ENCODE results near the gene OTULINL.

Gene OTULINL

GRCh38 chr5:14588758-14589543 lies 7.4 kb downstream of the OTULINL start:
- TF ChIP-seq CTCF (IDR thresholded peaks at IDR 0.05): no peak
- no peak overlapping the region for H3K27ac ChIP-seq
- H3K27me3 ChIP-seq: no peaks in the 10 kb centered on the region
- no peak overlapping the region for H3K4me3 ChIP-seq
- DNase-seq: no peak
- H3K36me3 ChIP-seq: no peaks in the 10 kb centered on the region
- intact Hi-C loops (cut with DNase I; ENCODE audit: low total_unique reads): no loop called here
- H3K4me1 ChIP-seq: no peaks in the 10 kb centered on the region
- H3K9me3 ChIP-seq: no peaks in the 10 kb centered on the region

DNA sequence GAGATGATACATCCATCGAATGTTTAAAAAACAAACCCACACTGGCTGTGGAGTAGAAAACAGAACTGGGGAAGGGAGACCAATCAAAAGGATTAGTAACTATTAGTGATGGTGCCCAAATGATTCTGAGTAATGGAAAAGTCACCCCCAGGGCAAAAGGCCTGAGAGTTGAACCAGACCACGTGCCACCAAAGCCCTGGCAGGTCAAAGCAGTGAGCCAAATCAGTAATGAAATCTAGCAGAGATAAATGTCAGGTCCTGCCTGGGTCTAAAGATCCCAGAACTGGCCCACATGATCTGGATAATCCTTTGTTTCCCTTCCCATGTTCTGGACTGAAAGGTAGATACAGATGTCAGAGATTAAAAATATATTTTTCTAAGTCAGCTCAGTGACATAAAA lies 9.4 kb downstream of the OTULINL start:
- no peaks in the 10 kb centered on the region for H3K4me1 ChIP-seq
- no peaks in the 10 kb centered on the region for H3K27me3 ChIP-seq
- intact Hi-C loops (cut with DNase I; ENCODE audit: low total_unique reads): no loop called here
- no peaks in the 10 kb centered on the region for H3K9me3 ChIP-seq
- H3K36me3 ChIP-seq: no peaks in the 10 kb centered on the region
- H3K4me3 ChIP-seq: no peak overlapping the region
- H3K27ac ChIP-seq: no peak overlapping the region
- TF ChIP-seq CTCF (IDR thresholded peaks at IDR 0.05): no peak
- DNase-seq: no peak

GRCh38 chr5:14591548-14591947 lies 10.0 kb downstream of the OTULINL start:
- intact Hi-C loops (cut with DNase I; ENCODE audit: low total_unique reads): no loop called here
- no peak for DNase-seq
- no peak for TF ChIP-seq CTCF (IDR thresholded peaks at IDR 0.05)
- H3K27ac ChIP-seq: no peak overlapping the region
- no peaks in the 10 kb centered on the region for H3K9me3 ChIP-seq
- H3K27me3 ChIP-seq: no peaks in the 10 kb centered on the region
- no peak overlapping the region for H3K4me3 ChIP-seq
- H3K36me3 ChIP-seq: no peaks in the 10 kb centered on the region
- H3K4me1 ChIP-seq: no peaks in the 10 kb centered on the region

- intact Hi-C loops (cut with DNase I; ENCODE audit: low total_unique reads): no loop called here
- no peak overlapping the region for H3K27ac ChIP-seq
- no peaks in the 10 kb centered on the region for H3K4me1 ChIP-seq
Measured at GRCh38 chr5:14593326-14594021, 11.9 kb downstream of the OTULINL start.

DNA sequence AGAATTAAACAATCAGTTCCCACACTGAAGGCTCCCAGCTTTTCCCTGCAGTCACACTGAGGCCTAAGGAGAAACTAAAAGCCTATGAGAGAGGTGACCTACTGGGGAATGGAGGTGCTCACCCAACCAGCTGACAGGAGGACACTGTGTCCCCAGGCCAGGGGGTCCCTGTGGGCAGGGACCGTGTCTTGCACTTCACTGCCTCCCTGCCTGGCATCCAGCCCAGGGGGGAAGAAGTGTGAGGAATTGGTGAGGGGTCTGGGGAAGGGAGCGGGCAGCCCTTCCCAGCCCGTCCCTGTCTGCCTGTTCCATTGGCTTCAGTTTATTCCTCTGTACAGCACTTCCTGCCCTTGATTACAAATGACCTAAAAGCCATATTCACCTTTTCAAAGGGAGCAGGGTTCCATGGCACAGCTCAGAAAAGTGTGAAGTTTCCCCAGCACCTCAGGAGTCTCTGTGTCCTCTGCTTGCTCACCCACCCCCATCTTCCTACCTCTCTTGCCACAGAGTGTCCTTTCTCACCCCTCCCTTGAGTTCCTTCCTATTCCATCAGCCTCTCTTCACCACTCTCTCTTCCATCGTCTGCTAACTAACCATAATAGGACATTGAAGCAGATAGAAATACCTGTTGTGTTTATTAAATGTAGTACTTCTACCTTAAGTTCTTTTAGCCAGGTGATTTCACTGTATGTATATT lies 12.9 kb downstream of the OTULINL start:
- Histone ChIP-seq H3K4me3 (no peak overlapping the region), H3K27ac (no peak overlapping the region), H3K27me3 (no peaks in the 10 kb centered on the region), H3K9me3 (no peaks in the 10 kb centered on the region), H3K4me1 (no peaks in the 10 kb centered on the region), H3K36me3 (no peaks in the 10 kb centered on the region)
- no peak for DNase-seq
- no peak for TF ChIP-seq CTCF (IDR thresholded peaks at IDR 0.05)
- intact Hi-C loops (cut with DNase I; ENCODE audit: low total_unique reads): no loop called here

More at GRCh38 chr5:14593326-14594021, 11.9 kb downstream of the OTULINL start:
- no peaks in the 10 kb centered on the region for H3K36me3 ChIP-seq
- no peaks in the 10 kb centered on the region for H3K9me3 ChIP-seq
- TF ChIP-seq CTCF (IDR thresholded peaks at IDR 0.05): no peak
- no peak overlapping the region for H3K4me3 ChIP-seq
- no peaks in the 10 kb centered on the region for H3K27me3 ChIP-seq
- no peak for DNase-seq
